GM12875 (cell line): ENCODE results near the gene PP2D1.

Source experiments
- H3K4me3 ChIP-seq: one replicate; pipeline ENCODE4 v1.5.1; 2011; ENCODE audit warnings: low read depth, low read length, control low read depth
- CTCF ChIP-seq: IDR thresholded peaks from 2 replicates; pipeline ENCODE4 v1.5.1; 2011; ENCODE audit warnings: low read depth, mild to moderate bottlenecking, control low read depth, inconsistent platforms, low read length, moderate library complexity, borderline replicate concordance; ENCODE audit not compliant: insufficient read depth

Gene PP2D1, protein sequence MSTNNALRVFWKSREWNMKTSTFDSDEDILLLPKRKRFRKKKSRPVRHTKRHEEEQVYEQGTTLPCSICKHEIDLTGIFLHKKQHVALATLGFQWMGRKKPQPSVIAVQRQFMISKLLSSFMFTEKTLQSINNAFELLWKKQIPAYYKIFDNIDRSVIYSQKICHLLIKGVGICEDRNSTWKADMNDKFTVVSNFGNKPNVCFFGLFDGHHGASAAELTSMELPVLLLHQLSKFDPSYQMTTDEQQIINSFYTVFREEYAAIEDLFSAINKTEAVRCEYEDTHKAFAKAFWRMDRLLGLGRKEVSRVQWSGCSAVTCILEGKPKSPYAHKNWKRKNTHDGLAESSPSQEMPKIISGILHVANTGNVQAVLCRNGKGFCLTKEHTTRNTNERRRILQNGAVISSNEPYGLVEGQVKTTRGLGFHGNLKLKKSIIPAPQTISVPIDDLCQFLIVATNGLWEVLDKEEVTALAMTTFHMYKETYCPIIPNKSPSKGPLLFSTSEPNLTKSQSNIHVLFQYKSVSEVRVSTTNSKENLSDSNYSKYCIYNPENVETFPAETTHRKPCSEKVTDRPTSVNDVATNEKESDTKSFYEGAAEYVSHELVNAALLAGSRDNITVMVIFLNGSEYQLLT

GRCh38 chr3:20012164-20012563 lies at the start of gene PP2D1:
Gene PP2D1, minus strand, starts transcription at chr3:20012264. Its CDS starts 192 bp downstream, at chr3:20012072.
- no peak for TF ChIP-seq CTCF

GRCh38 chr3:20060974-20061685 lies 49.1 kb upstream of the PP2D1 start:
- no peak for TF ChIP-seq CTCF

More at GRCh38 chr3:20012164-20012563, at the start of gene PP2D1:
- no peak within 1 kb of the TSS for H3K4me3 ChIP-seq

DNA sequence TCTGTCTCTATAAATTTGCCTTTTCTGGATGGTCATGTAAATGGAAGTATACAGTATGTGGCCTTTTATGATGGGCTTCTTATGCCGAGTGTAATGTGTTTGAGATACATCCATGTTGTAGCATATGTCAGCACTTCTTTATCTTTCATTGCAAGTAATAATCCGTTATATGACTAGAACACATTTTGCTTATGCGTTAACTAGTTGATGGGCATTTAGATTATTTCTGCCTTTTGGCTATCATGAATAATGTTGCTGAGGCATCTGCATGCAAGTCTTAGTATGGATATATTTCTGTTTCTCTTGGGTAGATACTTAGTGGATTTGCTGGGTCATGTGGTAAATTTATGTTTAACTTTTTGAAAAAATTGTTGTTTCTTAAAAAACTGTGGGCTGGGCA lies 47.9 kb upstream of the PP2D1 start:
- no peak overlapping the region for H3K4me3 ChIP-seq
- no peak for TF ChIP-seq CTCF

More at GRCh38 chr3:20060974-20061685, 49.1 kb upstream of the PP2D1 start:
- no peak overlapping the region for H3K4me3 ChIP-seq

DNA sequence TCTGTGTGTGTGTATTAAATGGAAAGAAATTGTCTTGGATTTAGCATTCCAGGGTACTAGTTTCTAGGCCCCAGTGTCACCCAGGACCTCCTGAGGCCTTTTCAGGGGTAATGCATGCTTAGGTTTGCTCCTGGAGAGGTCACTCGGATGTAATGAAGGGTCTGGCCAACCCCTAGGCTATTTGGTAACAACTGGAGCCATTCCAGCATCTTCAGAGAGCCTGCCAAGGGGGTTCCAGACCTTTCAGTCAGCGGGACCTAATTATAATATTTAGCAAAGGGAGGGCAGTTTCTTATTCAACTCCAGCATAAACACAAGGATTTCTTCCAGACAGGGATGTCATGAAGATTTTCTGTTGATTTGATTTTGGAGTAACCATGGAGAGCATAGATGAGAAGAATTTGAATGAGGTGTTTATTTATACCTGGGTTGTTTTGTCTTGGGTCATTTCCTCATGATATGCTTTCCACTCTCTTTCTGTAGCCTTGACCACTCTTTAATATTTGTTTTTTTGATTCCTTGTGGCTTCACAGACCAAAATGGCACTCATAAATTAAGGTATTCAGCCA lies 45.6 kb upstream of the PP2D1 start:
- no peak for TF ChIP-seq CTCF
- no peak overlapping the region for H3K4me3 ChIP-seq

DNA sequence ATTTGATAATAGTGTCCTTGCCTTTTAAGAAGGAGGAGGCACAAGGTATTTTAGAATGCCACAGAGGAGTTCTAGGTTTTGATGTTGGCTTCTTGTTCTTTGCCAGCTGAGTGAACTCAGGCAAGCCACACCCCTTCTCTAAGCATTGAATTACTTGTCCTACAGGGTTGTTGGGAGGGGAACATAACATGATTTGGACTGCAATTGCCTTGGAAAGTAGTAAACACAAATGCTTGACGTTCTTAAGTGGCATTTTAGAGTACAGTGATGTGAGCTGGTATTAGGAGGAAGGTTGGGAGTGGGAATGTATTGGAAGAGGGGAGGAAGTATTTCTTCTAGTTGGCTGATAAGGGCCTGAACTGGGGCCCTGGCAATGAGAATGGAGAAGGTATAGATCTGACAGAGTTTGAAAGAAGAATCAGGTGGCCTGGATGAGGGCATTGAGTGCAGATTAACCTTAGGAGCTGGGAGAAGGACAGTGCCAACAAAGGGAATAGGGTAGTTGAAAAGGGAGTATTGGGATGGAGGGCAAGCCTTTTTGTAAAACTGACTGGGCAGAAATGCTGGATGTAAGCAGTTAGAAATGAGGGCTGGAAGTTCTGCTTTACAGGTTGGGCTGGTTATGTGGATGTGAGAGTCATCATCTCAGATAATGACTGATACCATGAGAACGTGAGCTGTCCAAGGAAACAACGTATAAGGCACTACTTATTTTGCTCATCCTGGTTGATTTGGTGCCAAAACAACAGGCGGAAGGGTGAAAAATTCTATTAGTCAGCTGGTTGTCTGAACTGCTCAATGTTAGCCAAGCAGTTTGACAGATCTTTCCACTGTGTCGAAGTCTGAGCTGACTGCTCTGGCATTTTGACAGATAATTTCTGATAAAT lies 44.9 kb upstream of the PP2D1 start:
- no peak for TF ChIP-seq CTCF
- H3K4me3 ChIP-seq = no peak overlapping the region

GRCh38 chr3:20055842-20056241 lies 43.8 kb upstream of the PP2D1 start:
- no peak for TF ChIP-seq CTCF
- H3K4me3 ChIP-seq = no peak overlapping the region
